Fibroblast of pulmonary artery (primary cell): Measurements from ENCODE around the gene FHIT.

ENCODE experiments used
- DNase-seq: peaks from one replicate; pipeline ENCODE4 v3.0.0-alpha.2; 2010; ENCODE audit warnings: low read depth
- H3K4me3 ChIP-seq: replicated peaks from 2 replicates; pipeline ENCODE4 v1.5.1; 2011; ENCODE audit warnings: low read depth, mild to moderate bottlenecking, control low read depth, low read length, moderate library complexity
- CTCF ChIP-seq: IDR thresholded peaks from 2 replicates; pipeline ENCODE4 v1.5.1; 2011; ENCODE audit warnings: mild to moderate bottlenecking, control low read depth, low read length, inconsistent platforms; ENCODE audit errors: missing control alignments

FHIT gene

GRCh38 chr3:59800481-59800880 lies 1450.8 kb downstream of the FHIT start:
- no peak overlapping the region for H3K4me3 ChIP-seq
- DNase-seq, result no peak
- no peak for TF ChIP-seq CTCF

GRCh38 chr3:59798372-59799086 lies 1452.7 kb downstream of the FHIT start:
- H3K4me3 ChIP-seq, result no peak overlapping the region
- no peak for TF ChIP-seq CTCF
- no peak for DNase-seq

GRCh38 chr3:59797533-59797932 lies 1453.7 kb downstream of the FHIT start:
- TF ChIP-seq CTCF, result no peak
- DNase-seq, result no peak
- H3K4me3 ChIP-seq, result no peak overlapping the region

GRCh38 chr3:59796456-59796855 lies 1454.8 kb downstream of the FHIT start:
- no peak overlapping the region for H3K4me3 ChIP-seq
- no peak for DNase-seq
- TF ChIP-seq CTCF, result no peak

GRCh38 chr3:59795756-59796155 lies 1455.5 kb downstream of the FHIT start:
- no peak for TF ChIP-seq CTCF
- no peak overlapping the region for H3K4me3 ChIP-seq

GRCh38 chr3:59793976-59794375 lies 1457.3 kb downstream of the FHIT start:
- H3K4me3 ChIP-seq, result no peak overlapping the region
- TF ChIP-seq CTCF, result no peak
- DNase-seq, result no peak

More at GRCh38 chr3:59795756-59796155, 1455.5 kb downstream of the FHIT start:
- no peak for DNase-seq

- no peak for TF ChIP-seq CTCF
- H3K4me3 ChIP-seq, result no peak overlapping the region
- no peak for DNase-seq
These were observed 1459.4 kb downstream of the FHIT start for GRCh38 chr3:59791774-59792308.
